Ishikawa (cell line): Measurements from ENCODE around the gene TFAP2A.

Experiments
- CEBPB ChIP-seq: IDR thresholded peaks from 2 replicates; pipeline ENCODE4 v1.6.1; 2012
- CREB1 ChIP-seq: IDR thresholded peaks from 2 replicates; pipeline ENCODE4 v1.6.1; 2012; ENCODE audit warnings: low read depth
- EGR1 ChIP-seq: IDR thresholded peaks from 2 replicates; pipeline ENCODE4 v1.6.1; 2012
- EP300 ChIP-seq: IDR thresholded peaks from 2 replicates; pipeline ENCODE4 v1.6.1; 2012; ENCODE audit warnings: borderline replicate concordance
- FOXM1 ChIP-seq: IDR thresholded peaks from 2 replicates; pipeline ENCODE4 v1.6.1; 2012; ENCODE audit warnings: low read depth, borderline replicate concordance
- MAX ChIP-seq: IDR thresholded peaks from 2 replicates; pipeline ENCODE4 v1.6.1; 2012
- NFIC ChIP-seq: IDR thresholded peaks from 2 replicates; pipeline ENCODE4 v1.6.1; 2012
- RAD21 ChIP-seq: IDR thresholded peaks from 2 replicates; pipeline ENCODE4 v1.6.1; 2012; ENCODE audit warnings: low read depth
- REST ChIP-seq: IDR thresholded peaks from 2 replicates; pipeline ENCODE4 v1.6.1; 2012; ENCODE audit warnings: low read depth, mild to moderate bottlenecking
- TAF1 ChIP-seq: IDR thresholded peaks from 2 replicates; pipeline ENCODE4 v1.6.1; 2012; ENCODE audit warnings: low read depth, mild to moderate bottlenecking
- TCF12 ChIP-seq: IDR thresholded peaks from 2 replicates; pipeline ENCODE4 v1.6.1; 2012; ENCODE audit warnings: low read depth
- TEAD4 ChIP-seq: IDR thresholded peaks from 2 replicates; pipeline ENCODE4 v1.6.1; 2012
- USF1 ChIP-seq: IDR thresholded peaks from 2 replicates; pipeline ENCODE4 v1.6.1; 2012
- YY1 ChIP-seq: IDR thresholded peaks from 2 replicates; pipeline ENCODE4 v1.6.1; 2012; ENCODE audit warnings: low read depth
- ZBTB7A ChIP-seq: IDR thresholded peaks from 2 replicates; pipeline ENCODE4 v1.6.1; 2012; ENCODE audit warnings: low read depth

Gene TFAP2A

DNA sequence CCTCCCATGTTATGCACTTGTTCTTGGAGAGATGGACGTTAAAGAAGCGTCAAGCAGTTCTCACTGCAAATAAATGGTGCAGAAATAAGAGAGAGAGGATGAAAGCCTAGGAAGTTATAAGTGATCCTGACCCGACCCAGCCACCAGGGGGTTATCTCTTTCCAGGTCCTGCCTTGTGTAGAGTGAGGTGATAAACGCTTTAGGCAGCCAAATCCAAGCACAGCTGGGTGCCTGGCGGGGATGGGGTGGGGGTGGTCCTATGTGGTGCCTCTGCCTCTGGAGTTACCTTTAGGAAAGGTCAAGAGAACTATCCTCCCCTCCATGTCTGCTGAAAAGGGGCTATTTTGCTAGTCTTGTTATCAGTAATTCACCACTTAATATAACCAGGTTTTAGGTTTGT lies 9.2 kb upstream of the TFAP2A start:
- no peak for TF ChIP-seq MAX
- TF ChIP-seq REST: no peak
- TF ChIP-seq CREB1: no peak
- TF ChIP-seq TCF12: no peak
- no peak for TF ChIP-seq YY1
- TF ChIP-seq NFIC: no peak
- no peak for TF ChIP-seq EP300
- TF ChIP-seq FOXM1: no peak
- TF ChIP-seq RAD21: no peak
- TF ChIP-seq TAF1: no peak
- TF ChIP-seq USF1: no peak

DNA sequence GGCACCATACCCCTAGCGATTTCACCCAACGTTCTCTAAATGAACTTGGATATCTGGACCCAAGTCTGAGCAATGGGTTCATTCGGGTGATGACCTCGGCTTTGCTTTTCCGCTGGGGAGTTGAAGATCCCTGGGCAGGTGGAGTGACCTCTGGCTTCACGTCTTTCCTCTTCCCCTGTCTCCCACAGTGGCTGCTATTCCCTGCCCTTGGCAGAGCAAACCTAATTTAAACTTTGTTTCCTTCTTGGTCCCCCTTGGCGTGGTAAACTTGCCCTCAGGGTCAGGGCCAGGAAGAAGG lies 7.8 kb upstream of the TFAP2A start:
- TF ChIP-seq CEBPB (no peak), YY1 (no peak)

DNA sequence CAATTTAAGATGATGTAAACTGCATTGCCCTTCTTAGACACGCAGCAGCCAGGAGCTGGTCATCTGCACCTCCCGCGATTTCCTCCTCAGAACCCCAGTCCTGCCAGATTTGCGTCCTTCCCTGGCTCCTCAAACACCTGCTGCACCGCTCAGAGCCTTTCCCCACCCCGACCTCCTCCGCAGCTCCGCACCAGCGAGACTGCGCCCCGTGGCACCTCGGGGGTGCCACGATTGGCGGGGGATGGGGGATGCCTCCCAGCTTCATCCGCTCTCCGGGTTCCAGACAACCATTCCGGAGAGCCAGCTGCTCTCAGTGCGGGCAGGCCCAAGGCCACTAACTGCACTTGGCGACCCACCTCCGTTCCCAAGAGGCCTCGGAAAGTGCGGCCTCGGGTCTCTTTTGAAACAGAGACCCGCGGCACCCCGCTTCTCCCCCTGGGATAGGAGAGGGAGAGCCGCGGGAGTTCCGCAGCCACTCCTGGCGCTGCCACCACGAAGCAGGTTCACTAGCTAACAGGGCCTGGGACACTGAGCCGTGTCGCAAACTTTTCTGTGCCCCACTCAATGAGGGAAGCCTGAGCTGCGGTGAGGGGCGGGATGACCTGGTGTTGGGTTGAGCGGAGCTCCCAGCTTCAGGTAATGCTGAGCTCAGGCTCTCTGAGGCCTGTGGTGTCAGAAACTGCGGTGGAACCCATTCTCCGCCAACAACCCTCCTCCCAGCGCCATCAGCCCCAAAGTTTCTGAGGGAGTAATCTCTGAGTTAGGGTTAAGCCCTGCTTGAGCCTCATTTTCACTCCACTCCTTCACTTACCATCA lies 7.3 kb upstream of the TFAP2A start:
- TF ChIP-seq RAD21 (no peak), TCF12 (no peak), NFIC (no peak), CREB1 (no peak), REST (no peak), EP300 (no peak), USF1 (no peak), EGR1 (no peak), TEAD4 (no peak), TAF1 (no peak), MAX (no peak), YY1 (no peak), ZBTB7A (no peak), CEBPB (no peak), FOXM1 (no peak)

GRCh38 chr6:10421158-10421920 lies 6.5 kb upstream of the TFAP2A start:
- TF ChIP-seq NFIC: no peak
- no peak for TF ChIP-seq TCF12
- TF ChIP-seq FOXM1: no peak
- no peak for TF ChIP-seq CREB1
- no peak for TF ChIP-seq CEBPB
- TF ChIP-seq EP300: no peak
- no peak for TF ChIP-seq REST
- no peak for TF ChIP-seq USF1
- TF ChIP-seq YY1: no peak
- TF ChIP-seq EGR1: no peak
- TF ChIP-seq TEAD4: no peak
- no peak for TF ChIP-seq MAX
- no peak for TF ChIP-seq TAF1
- no peak for TF ChIP-seq RAD21
- TF ChIP-seq ZBTB7A: no peak
